MM.1S (cell line): ENCODE data around the gene ZBTB11.

Source experiments
- DNase-seq: peaks from one replicate; pipeline ENCODE4 v3.0.0-alpha.2; 2015
- H2AFZ ChIP-seq: fragments of 300-600 bp; sonication (generic); 2 replicates; pipeline ENCODE4 v1.6.0; 2016; ENCODE audit warnings: antibody characterized with exemption, low read length
- H3F3A ChIP-seq: fragments of 300-600 bp; sonication (generic); 2 replicates; pipeline ENCODE4 v1.6.1; 2016; ENCODE audit warnings: mild to moderate bottlenecking, antibody characterized with exemption, low read length, moderate library complexity, mixed read lengths; ENCODE audit not compliant: insufficient read depth
- H3K27ac ChIP-seq: fragments of 300-600 bp; sonication (generic); 2 replicates; pipeline ENCODE4 v1.5.1; 2016; ENCODE audit warnings: mild to moderate bottlenecking, low read length
- H3K27me3 ChIP-seq: fragments of 300-600 bp; sonication (generic); replicated peaks from 2 replicates; pipeline ENCODE4 v1.6.0; 2016; ENCODE audit warnings: low read length; ENCODE audit not compliant: insufficient read depth
- H3K36me3 ChIP-seq: fragments of 300-600 bp; sonication (generic); replicated peaks from 2 replicates; pipeline ENCODE4 v1.6.1; 2016; ENCODE audit warnings: mild to moderate bottlenecking, low read length, mixed read lengths; ENCODE audit not compliant: insufficient read depth
- H3K4me1 ChIP-seq: fragments of 300-600 bp; sonication (generic); 2 replicates; pipeline ENCODE4 v1.6.1; 2016; ENCODE audit warnings: low read length, mixed read lengths
- H3K4me2 ChIP-seq: fragments of 300-600 bp; sonication (generic); 2 replicates; pipeline ENCODE4 v1.6.0; 2016; ENCODE audit warnings: low read depth, low read length
- H3K4me3 ChIP-seq: fragments of 300-600 bp; sonication (generic); 2 replicates; pipeline ENCODE4 v1.5.1; 2016; ENCODE audit warnings: low read length, mixed read lengths
- H3K79me2 ChIP-seq: fragments of 300-600 bp; sonication (generic); 2 replicates; pipeline ENCODE4 v1.6.1; 2016; ENCODE audit warnings: mixed run types, low read length, mixed read lengths
- H3K9ac ChIP-seq: fragments of 300-600 bp; sonication (generic); 2 replicates; pipeline ENCODE4 v1.6.1; 2016; ENCODE audit warnings: low read length, mixed read lengths
- H3K9me2 ChIP-seq: fragments of 300-600 bp; sonication (generic); replicated peaks from 2 replicates; pipeline ENCODE4 v1.6.1; 2016; ENCODE audit warnings: mild to moderate bottlenecking, low read length, mixed read lengths; ENCODE audit not compliant: insufficient read depth
- H3K9me3 ChIP-seq: fragments of 300-600 bp; sonication (generic); replicated peaks from 2 replicates; pipeline ENCODE4 v1.6.1; 2016; ENCODE audit warnings: mild to moderate bottlenecking, low read length, mixed read lengths; ENCODE audit not compliant: insufficient read depth
- H4K20me1 ChIP-seq: fragments of 300-600 bp; sonication (generic); 2 replicates; pipeline ENCODE4 v1.6.1; 2016; ENCODE audit warnings: mild to moderate bottlenecking, low read length, moderate library complexity, mixed read lengths; ENCODE audit not compliant: insufficient read depth
- CTCF ChIP-seq: fragments of 300-600 bp; sonication (generic); IDR thresholded peaks from 2 replicates; pipeline ENCODE4 v1.5.1; 2016; ENCODE audit warnings: antibody characterized with exemption, low read length, mixed read lengths
- EZH2 ChIP-seq: fragments of 300-600 bp; sonication (generic); optimal IDR thresholded peaks from 2 replicates; pipeline ENCODE3; 2017; ENCODE audit warnings: low read depth, mild to moderate bottlenecking, antibody characterized with exemption, low read length, mixed read lengths
- EZH2phosphoT487 ChIP-seq: fragments of 300-600 bp; sonication (generic); IDR thresholded peaks from 2 replicates; pipeline ENCODE4 v1.6.1; 2018; ENCODE audit warnings: antibody characterized with exemption, low read length

Gene ZBTB11

GRCh38 chr3:101625879-101626278, 51.1 kb downstream of the ZBTB11 start:
- no peak for DNase-seq
- H3K9me3 ChIP-seq, result no peaks in the 10 kb centered on the region
- no peak overlapping the region for H3K4me3 ChIP-seq
- H4K20me1 ChIP-seq, result no peaks in the 10 kb centered on the region
- no peak overlapping the region for H3K4me2 ChIP-seq
- no peaks in the 10 kb centered on the region for H3K79me2 ChIP-seq
- H3F3A ChIP-seq, result no peaks in the 10 kb centered on the region
- H3K9me2 ChIP-seq, result no peaks in the 10 kb centered on the region
- H3K36me3 ChIP-seq, result no peaks in the 10 kb centered on the region
- H3K27me3 ChIP-seq, result no peaks in the 10 kb centered on the region
- H2AFZ ChIP-seq, result no peak overlapping the region
- no peak overlapping the region for H3K27ac ChIP-seq
- TF ChIP-seq CTCF (no peak), EZH2 (no peak), EZH2phosphoT487 (no peak)
- no peaks in the 10 kb centered on the region for H3K4me1 ChIP-seq
- no peak overlapping the region for H3K9ac ChIP-seq

- Histone ChIP-seq H3K36me3 (no peaks in the 10 kb centered on the region), H2AFZ (no peak overlapping the region), H3K4me1 (no peaks in the 10 kb centered on the region), H4K20me1 (no peaks in the 10 kb centered on the region), H3K27me3 (no peaks in the 10 kb centered on the region), H3K27ac (no peak overlapping the region), H3K9ac (no peak overlapping the region), H3K79me2 (no peaks in the 10 kb centered on the region), H3K4me3 (no peak overlapping the region), H3K4me2 (no peak overlapping the region), H3K9me3 (no peaks in the 10 kb centered on the region), H3K9me2 (no peaks in the 10 kb centered on the region), H3F3A (no peaks in the 10 kb centered on the region)
- no peak for TF ChIP-seq EZH2
- TF ChIP-seq CTCF, result no peak
- TF ChIP-seq EZH2phosphoT487, result no peak
- DNase-seq, result no peak
These were observed 52.1 kb downstream of the ZBTB11 start for GRCh38 chr3:101624857-101625256.

- no peak for TF ChIP-seq EZH2phosphoT487
- no peak for TF ChIP-seq CTCF
- TF ChIP-seq EZH2, result no peak
- H3K36me3 ChIP-seq, result no peaks in the 10 kb centered on the region
- H3K4me1 ChIP-seq, result no peaks in the 10 kb centered on the region
- H3K9me3 ChIP-seq, result no peaks in the 10 kb centered on the region
- no peaks in the 10 kb centered on the region for H3K9me2 ChIP-seq
- no peak overlapping the region for H2AFZ ChIP-seq
- H3K9ac ChIP-seq, result no peak overlapping the region
- no peak for DNase-seq
- H3K4me3 ChIP-seq, result no peak overlapping the region
- no peak overlapping the region for H3K4me2 ChIP-seq
- H3F3A ChIP-seq, result no peaks in the 10 kb centered on the region
- no peaks in the 10 kb centered on the region for H4K20me1 ChIP-seq
- H3K79me2 ChIP-seq, result no peaks in the 10 kb centered on the region
- no peaks in the 10 kb centered on the region for H3K27me3 ChIP-seq
- no peak overlapping the region for H3K27ac ChIP-seq
These were observed 53.3 kb downstream of the ZBTB11 start for GRCh38 chr3:101623656-101624055.
